SU-DHL-6 (cell line): ENCODE measurements around the gene PLEKHA8.

Source experiments
- EZH2phosphoT487 ChIP-seq: fragments of 200-600 bp; sonication (generic), shearing (Covaris generic); conservative IDR thresholded peaks from 2 replicates; pipeline ENCODE4 v1.6.1; 2018; ENCODE audit warnings: mild to moderate bottlenecking, antibody characterized with exemption, low read length, moderate library complexity, mixed read lengths
- TF ChIP-seq, protein P1 (sequence below): fragments of 200-600 bp; sonication (generic); IDR thresholded peaks from one replicate; pipeline ENCODE4 v1.5.1; 2017; ENCODE audit warnings: antibody characterized with exemption, mild to moderate bottlenecking, low read length, moderate library complexity; ENCODE audit not compliant: insufficient read depth, poor library complexity, severe bottlenecking

DNA sequence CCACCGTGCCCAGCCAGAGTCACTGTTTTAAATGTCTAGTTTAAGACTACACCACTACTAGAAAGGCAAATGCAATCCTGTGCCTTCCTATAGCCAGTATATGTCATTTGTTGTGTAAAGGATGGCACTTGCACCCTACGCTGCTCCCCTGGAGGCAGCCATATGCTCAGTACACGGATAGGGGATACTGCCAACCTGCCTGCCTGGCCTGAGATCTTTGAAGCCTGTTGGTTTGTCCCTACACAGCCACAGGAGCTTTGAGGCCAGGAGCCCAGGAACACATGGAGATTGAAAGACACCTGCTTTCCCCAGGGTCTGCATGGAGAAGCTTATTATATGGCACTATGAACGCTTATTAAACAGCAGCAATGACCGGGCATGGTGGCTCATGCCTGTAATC is 36.3 kb upstream of the PLEKHA8 start:
- TF ChIP-seq, protein P1, sequence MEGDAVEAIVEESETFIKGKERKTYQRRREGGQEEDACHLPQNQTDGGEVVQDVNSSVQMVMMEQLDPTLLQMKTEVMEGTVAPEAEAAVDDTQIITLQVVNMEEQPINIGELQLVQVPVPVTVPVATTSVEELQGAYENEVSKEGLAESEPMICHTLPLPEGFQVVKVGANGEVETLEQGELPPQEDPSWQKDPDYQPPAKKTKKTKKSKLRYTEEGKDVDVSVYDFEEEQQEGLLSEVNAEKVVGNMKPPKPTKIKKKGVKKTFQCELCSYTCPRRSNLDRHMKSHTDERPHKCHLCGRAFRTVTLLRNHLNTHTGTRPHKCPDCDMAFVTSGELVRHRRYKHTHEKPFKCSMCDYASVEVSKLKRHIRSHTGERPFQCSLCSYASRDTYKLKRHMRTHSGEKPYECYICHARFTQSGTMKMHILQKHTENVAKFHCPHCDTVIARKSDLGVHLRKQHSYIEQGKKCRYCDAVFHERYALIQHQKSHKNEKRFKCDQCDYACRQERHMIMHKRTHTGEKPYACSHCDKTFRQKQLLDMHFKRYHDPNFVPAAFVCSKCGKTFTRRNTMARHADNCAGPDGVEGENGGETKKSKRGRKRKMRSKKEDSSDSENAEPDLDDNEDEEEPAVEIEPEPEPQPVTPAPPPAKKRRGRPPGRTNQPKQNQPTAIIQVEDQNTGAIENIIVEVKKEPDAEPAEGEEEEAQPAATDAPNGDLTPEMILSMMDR: no peak
- no peak for TF ChIP-seq EZH2phosphoT487
